ENCODE data around the gene RUNDC1. TPM values are rescaled to one million over a fixed set of nuclear protein-coding genes. Genes with fewer than 3 reads are reported as not detected.
"Not testable (repeated sequence)": the region's sequence is repeated elsewhere in the genome, so short reads cannot be mapped to it uniquely, and the experiment has no call there.

The RUNDC1 gene
- polyA plus RNA-seq (ENCODE audit: insufficient read length in 4 of 4): 10 to 100 TPM; 15.4 to 17.0 (median 15.8) TPM

GRCh38 chr17:42980274-42980765 is at the start of gene RUNDC1:
RUNDC1 (plus strand) TSS chr17:42980565; CDS start chr17:42980577, 12 bp downstream.
- peak; percentile 71 to 91 (median 83) for DNase-seq (ENCODE audit: low read depth in 4 of 4, low spot score in 3 of 4)

- peak in 2 of 4 donors; percentile 33 for DNase-seq (ENCODE audit: low read depth in 4 of 4, low spot score in 3 of 4)
Observed at GRCh38 chr17:42937712-42938596, 42.4 kb upstream of the RUNDC1 start.

DNA sequence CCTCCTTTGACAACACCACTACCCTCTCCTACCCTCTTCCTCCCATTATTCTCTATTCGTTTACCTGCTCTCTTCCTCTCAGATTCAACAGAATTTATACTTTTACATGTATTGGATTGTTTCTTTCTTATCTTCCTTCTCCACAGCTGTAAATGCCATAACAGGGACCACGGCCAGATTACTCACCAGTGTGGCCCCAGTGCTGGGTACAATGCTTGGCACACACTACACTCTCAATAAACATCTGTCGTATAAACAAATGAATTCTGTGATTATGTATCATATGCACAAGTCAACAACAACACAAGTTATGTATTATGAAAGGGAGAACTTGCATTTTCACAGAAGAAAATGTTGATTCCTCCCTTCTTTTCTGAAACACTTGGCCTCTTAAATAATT is 36.2 kb upstream of the RUNDC1 start:
- no peak for DNase-seq (ENCODE audit: low read depth in 4 of 4, low spot score in 3 of 4)

GRCh38 chr17:42946812-42947211 is 33.6 kb upstream of the RUNDC1 start:
- no peak for DNase-seq (ENCODE audit: low read depth in 4 of 4, low spot score in 3 of 4)

- DNase-seq (ENCODE audit: low read depth in 4 of 4, low spot score in 3 of 4): no peak
Observed at GRCh38 chr17:42950044-42950783, 30.2 kb upstream of the RUNDC1 start.

DNA sequence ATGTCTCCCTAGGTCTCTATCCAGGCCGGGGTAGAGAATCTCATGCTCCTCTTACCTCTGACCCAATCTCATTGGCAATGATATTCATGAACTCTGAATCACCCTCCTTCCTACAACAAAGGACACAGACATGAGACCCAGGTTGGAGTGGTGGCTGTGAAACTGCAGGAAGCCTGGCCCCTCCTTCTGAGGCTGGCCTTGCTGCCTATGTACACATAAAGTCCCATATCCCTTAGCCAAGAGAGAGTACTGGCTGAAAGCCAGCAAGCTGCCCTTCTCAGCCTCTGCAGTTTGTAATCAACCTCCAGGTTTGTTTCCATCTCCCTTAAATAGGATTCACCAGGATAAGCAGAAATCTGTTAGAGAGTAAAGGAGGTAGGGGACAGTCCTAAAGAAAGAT is 26.7 kb upstream of the RUNDC1 start:
- no peak for DNase-seq (ENCODE audit: low read depth in 4 of 4, low spot score in 3 of 4)

- peak; percentile 88 to 92 (median 90) for DNase-seq (ENCODE audit: low read depth in 4 of 4, low spot score in 3 of 4)
Observed at GRCh38 chr17:42964161-42964932, 16.0 kb upstream of the RUNDC1 start, which contains the start of gene AARSD1. AARSD1 (minus strand) TSS chr17:42964454; CDS start chr17:42964440, 14 bp downstream.

- no peak for DNase-seq (ENCODE audit: low read depth in 4 of 4, low spot score in 3 of 4)
Observed at GRCh38 chr17:42967925-42968324, 12.4 kb upstream of the RUNDC1 start.

DNA sequence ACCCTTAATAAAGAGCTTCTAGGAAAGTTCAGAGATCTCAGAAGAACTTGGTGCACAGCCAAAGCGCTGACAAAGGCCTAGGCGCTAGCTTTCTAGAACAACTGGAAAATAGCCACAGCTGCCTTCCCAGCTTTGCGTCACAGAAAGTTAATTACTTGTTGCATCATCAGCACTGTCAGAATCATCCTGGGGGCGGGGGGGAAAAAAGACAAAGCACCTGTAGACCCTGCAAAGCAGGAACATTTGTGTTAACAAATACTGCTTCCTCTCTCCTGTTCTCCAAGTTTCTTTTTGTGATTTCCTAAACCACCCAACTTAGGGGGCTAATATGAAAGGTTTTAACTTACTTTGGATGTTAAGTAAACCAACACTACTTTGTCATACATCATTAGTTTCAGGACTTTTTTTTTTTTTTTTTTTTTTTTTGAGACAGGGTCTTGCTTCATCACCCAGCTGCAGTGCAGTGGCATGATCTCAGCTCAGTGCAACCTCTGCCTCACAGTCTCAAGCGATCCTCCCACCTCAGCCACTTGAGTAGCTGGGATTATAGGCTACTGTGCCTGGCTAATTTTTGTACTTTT is 11.3 kb upstream of the RUNDC1 start:
- no peak for DNase-seq (ENCODE audit: low read depth in 4 of 4, low spot score in 3 of 4)

- DNase-seq (ENCODE audit: low read depth in 4 of 4, low spot score in 3 of 4): no peak
Observed at GRCh38 chr17:42971589-42971988, 8.8 kb upstream of the RUNDC1 start.

GRCh38 chr17:42973323-42973722 is 7.0 kb upstream of the RUNDC1 start:
- DNase-seq (ENCODE audit: low read depth in 4 of 4, low spot score in 3 of 4): not testable (repeated sequence)

DNA sequence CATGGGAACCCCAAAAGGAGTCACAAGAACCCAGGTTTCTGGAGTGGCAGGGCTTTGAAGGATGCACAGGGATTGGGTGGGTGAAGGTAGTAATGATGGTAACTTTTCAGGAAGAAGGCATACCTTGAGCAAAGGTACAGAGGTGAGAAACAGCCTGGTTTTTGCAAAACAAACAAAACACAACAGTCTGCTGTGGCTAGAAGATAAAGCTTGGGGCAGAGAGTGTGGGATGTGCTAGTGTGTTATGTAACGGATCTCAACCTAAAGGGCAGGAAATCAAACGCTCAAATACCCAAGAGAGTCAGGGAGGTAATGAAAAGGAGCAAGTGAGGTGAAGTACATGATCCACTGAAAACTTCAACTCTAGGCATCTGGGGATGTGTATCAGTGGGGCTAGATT is 5.1 kb upstream of the RUNDC1 start:
- DNase-seq (ENCODE audit: low read depth in 4 of 4, low spot score in 3 of 4): no peak

GRCh38 chr17:42975701-42976100 is 4.7 kb upstream of the RUNDC1 start:
- not testable (repeated sequence) for DNase-seq (ENCODE audit: low read depth in 4 of 4, low spot score in 3 of 4)

DNA sequence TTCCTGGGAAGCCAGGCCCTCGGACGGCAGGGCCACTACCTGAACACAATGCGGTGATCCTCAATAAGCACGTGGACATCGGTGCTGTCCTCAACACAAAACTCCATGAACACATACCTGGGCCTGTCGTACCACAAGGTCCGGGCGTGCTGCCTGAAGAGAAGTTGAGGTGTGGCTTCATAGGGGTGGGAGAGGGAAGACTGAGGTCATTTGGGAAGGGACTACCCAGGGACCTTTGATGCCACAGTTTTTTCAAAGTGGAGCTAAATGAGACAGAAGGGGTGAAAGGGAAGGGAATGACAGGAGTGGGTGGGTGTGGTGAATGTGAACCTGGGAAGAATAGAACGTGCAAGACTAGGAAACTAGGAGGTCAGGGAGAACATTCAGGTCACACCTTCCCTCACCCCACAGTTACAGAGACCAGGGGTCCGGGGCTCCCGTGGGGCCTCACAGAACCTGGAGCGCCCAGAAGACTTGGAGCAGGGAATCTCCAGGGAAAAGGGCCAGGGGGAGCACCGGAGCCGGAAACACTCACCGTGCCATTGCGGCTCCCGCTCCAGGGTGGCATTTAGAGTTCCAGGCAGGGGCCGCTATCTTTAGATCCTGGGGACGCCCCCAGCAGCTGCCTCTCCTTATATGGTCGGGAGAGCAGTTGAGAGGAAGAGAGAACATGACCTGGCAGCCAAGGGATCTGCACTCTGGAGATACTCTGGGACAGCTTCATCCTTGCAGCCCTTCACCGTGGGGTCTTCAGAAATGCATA is 673 bp upstream of the RUNDC1 start, which contains the start of gene PTGES3L:
Gene PTGES3L (minus strand): TSS at position 570 of the 763 bp plus-strand sequence. CDS start 27 bp downstream, at position 543.
- DNase-seq (ENCODE audit: low read depth in 4 of 4, low spot score in 3 of 4): no peak

- DNase-seq (ENCODE audit: low read depth in 4 of 4, low spot score in 3 of 4): no peak
Observed at GRCh38 chr17:42980766-42981397, 517 bp downstream of the RUNDC1 start.

DNA sequence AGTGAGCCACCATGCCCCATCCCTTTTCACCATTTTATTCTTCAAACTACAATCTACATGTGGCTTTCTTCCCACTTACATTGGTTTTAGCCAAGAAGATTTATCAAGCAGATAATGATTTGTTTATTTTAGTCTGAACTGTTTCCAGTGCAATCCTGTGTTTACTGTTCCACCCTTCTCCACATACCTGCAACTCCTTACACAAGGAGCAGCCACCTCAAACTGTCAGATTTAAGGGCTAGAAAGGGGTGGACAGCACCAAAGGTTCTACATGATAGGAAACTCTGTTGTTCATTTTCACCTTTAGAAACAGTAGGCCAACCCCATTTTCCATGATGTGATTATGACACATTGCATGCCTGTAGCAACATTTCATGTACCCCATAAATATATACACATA is 1.9 kb downstream of the RUNDC1 start:
- DNase-seq (ENCODE audit: low read depth in 4 of 4, low spot score in 3 of 4): no peak

DNA sequence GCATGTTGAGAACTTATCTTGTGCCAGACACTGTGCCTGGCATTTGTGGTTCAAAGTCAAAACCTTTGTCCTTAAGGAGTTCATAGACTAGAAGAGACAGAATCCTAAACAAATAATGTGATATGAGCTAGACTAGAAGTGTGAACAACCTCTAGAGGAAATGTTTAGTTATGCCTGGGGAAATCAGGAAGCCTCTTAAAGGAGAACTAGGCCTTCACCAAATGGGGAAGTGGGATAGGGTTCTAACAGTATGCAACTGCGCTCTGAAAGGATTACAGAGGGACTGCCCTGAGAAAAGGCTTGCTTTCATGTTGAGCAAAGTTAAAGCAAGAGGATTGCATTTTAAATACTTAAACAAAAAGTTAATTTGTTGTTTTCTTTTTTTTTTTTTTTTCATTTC is 4.9 kb downstream of the RUNDC1 start:
- no peak for DNase-seq (ENCODE audit: low read depth in 4 of 4, low spot score in 3 of 4)

DNA sequence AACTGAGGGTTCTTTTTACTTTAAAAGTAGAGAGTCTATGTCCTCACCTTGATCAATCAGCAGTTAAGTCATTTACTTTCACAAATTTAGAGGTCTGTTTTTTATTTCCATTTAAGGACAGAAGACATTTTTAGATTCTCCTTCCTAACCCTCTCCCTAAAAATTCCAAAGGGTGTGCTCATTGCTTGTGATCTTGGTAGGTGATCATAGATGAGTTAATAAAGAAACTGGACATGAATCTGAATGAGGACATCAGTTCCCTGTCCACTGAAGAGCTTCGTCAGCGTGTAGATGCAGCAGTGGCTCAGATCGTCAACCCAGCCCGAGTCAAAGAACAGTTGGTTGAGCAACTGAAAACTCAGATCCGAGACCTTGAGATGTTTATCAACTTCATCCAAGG is 8.8 kb downstream of the RUNDC1 start:
- no peak for DNase-seq (ENCODE audit: low read depth in 4 of 4, low spot score in 3 of 4)

Data from right renal pelvis (tissue), 4 donors.